Mammary epithelial cell (primary cell): ENCODE measurements around the gene DOCK8.

Experiments
- CTCF ChIP-seq, 2 donors: IDR thresholded peaks in 1 of 2; conservative IDR thresholded peaks in 1 of 2; 2 replicates each; pipeline ENCODE4 v1.5.1; 2011 to 2012; ENCODE audit warnings: inconsistent platforms in 2 of 2, low read length in 2 of 2, mild to moderate bottlenecking in 2 of 2, control low read depth in 1 of 2, low read depth in 1 of 2; ENCODE audit not compliant: insufficient read depth in 1 of 2; ENCODE audit errors: extremely low read depth in 1 of 2
- EZH2 ChIP-seq: IDR thresholded peaks from 2 replicates; pipeline ENCODE4 v1.6.1; 2012; ENCODE audit warnings: low read length, inconsistent platforms, borderline replicate concordance

GRCh38 chr9:212297-212696 lies 2.4 kb upstream of the DOCK8 start:
- TF ChIP-seq CTCF (conservative IDR thresholded peaks at IDR 0.05 in 1 of 2, IDR thresholded peaks at IDR 0.05 in 1 of 2; ENCODE audit: extremely low read depth in 1 of 2, insufficient read depth in 1 of 2, low read depth in 1 of 2, low read length in 2 of 2), result no peak
- TF ChIP-seq EZH2, result no peak
